Measurements from ENCODE around the gene ZNF367. TPM values are rescaled to one million over a fixed set of nuclear protein-coding genes. Genes with fewer than 3 reads are reported as not detected.

The ZNF367 gene
- total and polyA plus RNA-seq, 9 of the 15 experiments (the other 6 are each of a cell fraction or from before 2014, with no cell fraction given), result 2.7 to 14.4 (median 10.0) TPM

DNA sequence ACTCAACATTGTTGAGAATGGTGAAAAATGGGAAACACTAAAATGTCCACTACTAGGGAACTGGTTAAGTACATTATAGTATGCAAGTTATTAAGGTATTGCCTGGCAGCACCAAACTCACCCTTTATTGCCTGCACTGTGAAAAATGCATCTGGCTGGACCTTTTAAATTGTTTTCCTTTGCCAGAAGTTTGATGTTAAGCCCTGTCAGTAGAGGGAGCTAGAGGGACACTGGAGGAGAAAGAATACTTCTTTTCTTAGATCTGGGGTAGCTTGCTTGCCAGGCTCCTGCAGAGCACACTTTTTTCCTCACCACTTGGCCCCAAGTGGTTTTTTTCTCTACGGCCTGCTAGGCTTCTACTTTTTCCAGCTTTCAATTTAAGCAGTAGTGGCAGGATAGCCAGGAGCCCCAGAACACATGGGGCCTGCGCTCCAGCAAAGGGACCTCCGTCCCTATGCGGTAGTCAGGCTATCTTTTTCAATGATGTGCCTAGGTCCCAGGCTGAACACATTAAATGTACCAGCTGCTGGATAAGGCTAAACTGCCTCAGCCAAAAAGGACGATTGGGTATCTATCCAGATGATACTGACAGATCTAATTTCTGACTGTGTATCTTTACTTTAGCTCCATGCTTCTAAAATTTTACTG, 23.8 kb upstream of the ZNF367 start:
- no peaks in the 10 kb centered on the region for H4K20me1 ChIP-seq (replicated peaks; ENCODE audit: control insufficient read depth, insufficient read depth, low read length)
- H3K36me3 ChIP-seq (ENCODE audit: control insufficient read depth, insufficient read depth, low read length), result no peaks in the 10 kb centered on the region
- no peak overlapping the region for H3K27ac ChIP-seq (ENCODE audit: extremely low read depth, low read depth, low read length)
- FAIRE-seq (peak; percentile 67), ATAC-seq (peak; percentile 83), DNase-seq (ENCODE audit: extremely low read depth in 1 of 4, low spot score in 3 of 4) (peak; percentile 30 to 78 (median 38))
- H3K4me2 ChIP-seq (ENCODE audit: insufficient read depth, low read length), result no peak overlapping the region
- H3K4me3 ChIP-seq, result no peak overlapping the region
- H3K9ac ChIP-seq (ENCODE audit: insufficient read depth in 1 of 2, low read depth in 2 of 2, low read length in 2 of 2), result no peak overlapping the region
- H3K9me3 ChIP-seq (replicated peaks; ENCODE audit: control insufficient read depth, insufficient read depth, low read depth, low read length), result no peaks in the 10 kb centered on the region
- H3K27me3 ChIP-seq (ENCODE audit: control insufficient read depth in 2 of 2, insufficient read depth in 2 of 2, low read length in 2 of 2), result no peaks in the 10 kb centered on the region
- no peaks in the 10 kb centered on the region for H3K79me2 ChIP-seq (ENCODE audit: control insufficient read depth, insufficient read depth, low read length)
- ChIA-PET POLR2A (interaction anchor here (0.5 to 1.5 kb wide), 4 partner anchors 8 to 1038 kb away, joined by 3 to 9 read pairs (median 3); partner anchors contain the start of genes HABP4 and ZNF782), CTCF (ENCODE audit: low intra/inter-chr PET ratio) (interaction anchor here (1.5 kb wide), 1 partner anchor 225 kb away, joined by 4 read pairs; no protein-coding TSS in a partner anchor)
- intact Hi-C loops (cut with micrococcal nuclease) (loop anchor here (1.0 to 10.0 kb wide), 5 partner anchors 117 to 663 kb away; no protein-coding TSS in a partner anchor), in situ Hi-C loops (cut with MboI) (loop anchor here (25.0 kb wide), 1 partner anchor 220 kb away; the partner anchor contains the start of gene PRXL2C)
- no peaks in the 10 kb centered on the region for H3K9me1 ChIP-seq (ENCODE audit: control insufficient read depth, insufficient read depth, low read length)
- no peaks in the 10 kb centered on the region for H3K4me1 ChIP-seq (replicated peaks in 1 of 2; ENCODE audit: control insufficient read depth in 2 of 2, insufficient read depth in 2 of 2, low read length in 2 of 2)
- H2AFZ ChIP-seq (ENCODE audit: low read depth, low read length), result no peak overlapping the region
- BruUV-seq (replicated peaks), result no TSS peak
- WGBS (ENCODE audit: insufficient coverage, low coverage, missing lambda C conversion rate), result 55% methylated on average over 5 of the region's 5 CpGs
- TF ChIP-seq DPF2 (IDR thresholded peaks at IDR 0.05) (no peak), RCOR1 (IDR thresholded peaks at IDR 0.05; ENCODE audit: borderline replicate concordance in 1 of 2, low read depth in 2 of 2, low read length in 2 of 2) (peak in 1 of 2 experiments; percentile 24; a peak in 1 of 4 replicates), ZNF561 (CRISPR knock-in tag; conservative IDR thresholded peaks at IDR 0.05) (no peak), TEAD1 (CRISPR knock-in tag; IDR thresholded peaks at IDR 0.05) (no peak), RAD21 (CRISPR knock-in tag; conservative IDR thresholded peaks at IDR 0.05 in 1 of 2, IDR thresholded peaks at IDR 0.05 in 1 of 2) (peak; percentile 61 to 88), SLC30A9 (CRISPR knock-in tag; IDR thresholded peaks at IDR 0.05) (no peak), SETDB1 (IDR thresholded peaks at IDR 0.05; ENCODE audit: low read length) (no peak), HDAC1 (IDR thresholded peaks at IDR 0.05) (no peak), SMC3 (conservative IDR thresholded peaks at IDR 0.05; ENCODE audit: insufficient read depth, low read depth, low read length) (peak; percentile 62), NFE2L1 (tag; IDR thresholded peaks at IDR 0.05; ENCODE audit: borderline replicate concordance, low read depth) (no peak), HOXB6 (CRISPR knock-in tag; IDR thresholded peaks at IDR 0.05; ENCODE audit: borderline replicate concordance) (no peak)
- TF ChIP-seq, protein P1, sequence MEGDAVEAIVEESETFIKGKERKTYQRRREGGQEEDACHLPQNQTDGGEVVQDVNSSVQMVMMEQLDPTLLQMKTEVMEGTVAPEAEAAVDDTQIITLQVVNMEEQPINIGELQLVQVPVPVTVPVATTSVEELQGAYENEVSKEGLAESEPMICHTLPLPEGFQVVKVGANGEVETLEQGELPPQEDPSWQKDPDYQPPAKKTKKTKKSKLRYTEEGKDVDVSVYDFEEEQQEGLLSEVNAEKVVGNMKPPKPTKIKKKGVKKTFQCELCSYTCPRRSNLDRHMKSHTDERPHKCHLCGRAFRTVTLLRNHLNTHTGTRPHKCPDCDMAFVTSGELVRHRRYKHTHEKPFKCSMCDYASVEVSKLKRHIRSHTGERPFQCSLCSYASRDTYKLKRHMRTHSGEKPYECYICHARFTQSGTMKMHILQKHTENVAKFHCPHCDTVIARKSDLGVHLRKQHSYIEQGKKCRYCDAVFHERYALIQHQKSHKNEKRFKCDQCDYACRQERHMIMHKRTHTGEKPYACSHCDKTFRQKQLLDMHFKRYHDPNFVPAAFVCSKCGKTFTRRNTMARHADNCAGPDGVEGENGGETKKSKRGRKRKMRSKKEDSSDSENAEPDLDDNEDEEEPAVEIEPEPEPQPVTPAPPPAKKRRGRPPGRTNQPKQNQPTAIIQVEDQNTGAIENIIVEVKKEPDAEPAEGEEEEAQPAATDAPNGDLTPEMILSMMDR (IDR thresholded peaks at IDR 0.05 in 2 of 3, conservative IDR thresholded peaks at IDR 0.05 in 1 of 3; ENCODE audit: insufficient read depth in 2 of 3, low read depth in 1 of 3, low read length in 3 of 3), result peak; percentile 76 to 90 (median 80)

All from K562 (cell line).